NCI-H146 treated with DMSO at 0.1 percent for 48 hours (cell line): ENCODE results near the gene PRUNE1.

Source experiments
- DNase-seq: peaks from one replicate; lab custom pipeline; 2025; ENCODE audit not compliant: unreplicated experiment; lab: John Stamatoyannopoulos, UW

PRUNE1 gene

DNA sequence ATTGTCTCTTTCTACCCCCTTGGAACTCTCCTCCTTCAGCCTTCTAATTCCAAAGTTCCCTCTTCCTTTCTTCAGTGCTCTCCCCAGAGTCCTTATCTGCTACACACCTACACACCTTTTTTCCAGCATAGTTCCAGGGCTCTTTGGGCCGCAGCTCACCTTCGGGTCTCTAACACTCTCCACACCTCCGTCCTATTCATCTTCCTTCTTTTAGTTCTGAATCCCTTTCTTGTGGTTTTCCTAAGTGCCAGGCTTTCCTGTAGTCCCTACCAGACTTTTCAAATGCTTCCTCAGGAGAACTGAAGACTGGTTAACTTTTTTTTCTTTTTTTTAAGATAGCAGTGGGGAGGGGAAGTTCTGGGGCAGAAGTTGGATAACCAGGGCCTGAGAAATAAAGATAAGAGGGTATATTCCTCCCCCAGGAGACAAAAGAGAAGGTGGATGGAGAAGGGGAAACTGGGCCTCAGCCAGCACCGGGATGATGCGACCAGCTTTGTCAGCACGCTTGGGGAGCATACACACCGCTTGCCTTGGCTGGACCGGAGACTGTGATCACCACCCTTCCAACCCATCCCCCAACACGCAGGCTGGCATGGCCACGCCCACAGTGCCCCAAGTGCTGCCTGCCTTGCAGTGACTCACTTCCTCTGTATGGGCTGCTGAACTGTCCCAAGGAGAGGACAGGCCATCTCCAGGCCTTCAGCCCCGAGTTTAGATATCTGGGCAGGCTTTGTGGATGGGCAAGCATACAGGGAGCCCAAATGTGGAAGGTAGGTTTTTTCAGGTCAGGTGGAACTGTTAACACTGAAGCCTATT is 31.2 kb upstream of the PRUNE1 start:
- no peak for DNase-seq

DNA sequence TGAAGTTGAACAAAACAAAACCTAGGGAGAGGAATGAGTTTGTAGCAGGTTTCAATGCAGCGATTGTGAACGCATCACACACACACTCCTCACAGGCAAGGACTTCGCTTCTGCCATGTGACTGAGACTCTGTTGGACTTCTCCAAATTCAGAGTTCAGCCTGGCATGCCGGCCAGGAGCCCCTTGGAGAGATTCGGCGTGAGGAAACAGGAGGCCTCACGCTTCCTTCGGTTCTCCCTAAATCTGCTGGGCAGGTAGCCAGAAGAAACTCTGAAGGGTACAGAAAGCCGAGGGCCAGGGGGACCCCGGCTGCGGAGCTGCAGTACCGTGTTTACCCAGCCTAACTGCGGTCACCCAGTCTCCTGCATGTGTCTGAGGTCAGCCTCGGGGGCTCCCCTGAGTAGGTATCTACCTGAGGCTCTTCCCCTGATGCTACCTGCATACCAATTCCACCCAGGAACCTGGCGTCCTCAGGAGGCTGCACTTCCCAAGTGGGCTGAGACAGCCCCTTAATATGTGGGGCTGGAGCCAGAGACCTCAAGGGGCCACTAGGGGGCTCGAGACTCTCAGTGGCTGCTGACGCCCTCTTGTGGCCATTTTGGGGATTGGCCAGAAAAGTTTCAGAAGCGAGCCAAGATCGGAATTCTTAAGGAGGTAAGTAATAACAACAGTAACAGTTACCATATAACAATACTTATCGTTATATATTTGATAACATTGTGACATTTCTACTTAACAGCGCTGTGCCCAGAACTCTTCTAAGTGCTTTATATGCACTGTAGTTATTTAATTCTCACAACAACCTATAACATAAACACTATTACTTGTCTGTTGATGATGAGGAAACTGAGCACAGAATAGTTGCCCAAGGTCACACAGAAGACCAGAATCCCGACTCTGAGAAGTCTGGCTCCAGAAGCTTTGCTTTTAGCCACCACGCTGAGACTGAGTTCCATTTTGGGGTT is 28.9 kb upstream of the PRUNE1 start:
- peak; percentile 69 for DNase-seq

DNA sequence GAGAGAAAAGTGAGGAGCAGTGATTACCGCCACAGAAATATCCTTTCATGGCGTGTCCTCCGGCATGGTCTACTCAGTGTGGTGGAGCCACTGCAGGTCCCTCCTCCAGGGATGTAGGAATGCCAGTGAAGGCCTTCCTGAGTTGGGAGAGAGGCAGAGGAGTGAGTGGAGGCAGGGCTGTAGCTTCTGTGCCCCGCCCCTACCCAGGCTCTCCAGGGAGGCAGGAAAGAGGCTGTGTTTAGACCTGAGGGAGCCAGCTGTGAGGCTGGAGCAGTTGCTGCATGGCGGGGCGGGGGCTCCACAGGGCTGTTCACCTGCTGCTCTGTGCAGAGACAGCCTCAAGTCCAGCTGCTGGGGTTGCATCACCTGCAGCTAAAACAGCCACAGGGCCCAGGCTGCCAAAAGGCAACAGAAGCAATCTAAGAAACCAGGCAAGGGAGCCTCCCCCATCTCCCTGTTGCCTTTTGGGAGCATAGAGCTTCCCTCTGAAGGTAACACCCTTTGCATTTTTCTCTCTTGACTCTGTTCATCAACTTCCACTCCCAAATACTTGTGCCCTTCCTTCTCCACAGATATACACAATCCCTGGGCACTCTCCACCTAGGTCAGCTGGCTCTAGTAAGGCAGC is 27.0 kb upstream of the PRUNE1 start:
- DNase-seq, result peak; percentile 89

DNA sequence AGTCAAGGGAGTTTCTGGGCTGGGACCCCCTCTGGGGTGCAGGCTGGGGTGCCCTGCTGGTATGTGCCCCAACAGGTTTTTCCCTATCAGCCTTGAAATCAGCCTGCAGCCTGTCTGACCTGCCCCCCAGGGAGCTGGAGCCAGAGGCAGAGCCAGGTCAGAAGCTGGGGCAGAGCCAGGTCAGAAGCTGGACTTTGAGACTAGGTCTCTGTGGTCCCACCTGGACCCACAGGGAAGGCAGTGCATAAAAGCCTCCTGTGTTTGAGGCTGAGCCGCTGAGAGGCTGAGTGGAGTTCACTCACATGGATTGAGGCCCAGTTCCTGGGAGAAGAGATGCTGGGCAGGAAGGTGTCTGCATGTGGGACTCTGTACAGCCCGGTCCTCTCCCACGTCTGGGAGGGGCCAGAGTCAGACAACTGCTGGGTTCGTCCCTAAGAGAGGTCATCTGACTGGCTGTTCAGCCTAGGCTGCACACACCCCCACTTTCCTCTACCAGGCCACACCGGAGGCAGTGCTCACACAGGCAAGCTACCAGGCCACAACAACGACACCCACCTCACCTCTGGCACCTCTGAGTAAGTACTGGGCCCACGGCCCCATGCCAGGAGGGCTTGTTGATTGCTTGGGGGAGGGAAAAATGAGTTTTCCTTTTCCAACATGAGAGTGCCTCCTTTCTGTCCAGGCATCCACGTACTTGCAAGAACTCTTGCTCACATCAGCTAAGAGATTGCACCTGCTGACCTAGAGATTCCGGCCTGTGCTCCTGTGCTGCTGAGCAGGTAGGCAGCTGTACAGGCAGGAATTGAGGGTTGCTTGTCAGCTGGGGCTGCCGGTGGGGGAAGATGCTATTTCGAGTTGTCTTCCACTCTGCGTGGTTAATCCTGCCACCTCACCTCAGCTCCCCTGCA is 26.2 kb upstream of the PRUNE1 start, which contains the start of gene ANXA9:
TSS of gene ANXA9 (plus strand) at position 488 of the 908 bp plus-strand sequence. CDS start 814 bp downstream, outside the sequence.
- peak; percentile 41 for DNase-seq

DNA sequence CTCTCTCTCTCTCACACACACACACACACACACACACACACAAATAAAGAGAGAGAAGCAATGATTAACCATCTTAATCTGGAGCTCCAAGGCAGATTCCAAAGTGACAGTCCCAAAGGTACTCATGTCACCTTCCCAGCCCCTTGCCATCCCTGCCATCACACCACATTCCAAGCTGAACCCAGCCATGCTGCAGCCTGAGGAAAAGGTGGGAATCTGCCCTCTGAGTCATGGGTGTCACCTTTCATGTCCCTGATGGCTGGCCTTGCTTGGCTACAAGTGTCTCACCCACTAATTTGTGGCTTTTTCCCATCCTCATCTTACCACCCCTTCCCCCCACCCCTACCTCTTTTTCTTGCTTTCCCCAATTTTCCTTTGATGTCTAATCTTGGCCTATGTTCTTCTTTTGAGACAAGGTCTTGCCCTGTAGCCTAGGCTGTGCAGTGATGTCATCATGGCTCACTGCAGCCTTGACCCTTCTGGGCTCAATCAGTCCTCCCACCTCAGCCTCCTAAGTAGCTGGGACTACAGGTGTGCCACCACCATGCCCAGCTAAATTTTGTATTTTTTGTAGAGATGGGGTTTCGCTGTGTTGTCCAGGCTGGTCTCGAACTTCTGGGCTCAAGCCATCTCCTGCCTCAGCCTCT is 22.9 kb upstream of the PRUNE1 start:
- DNase-seq, result no peak

DNA sequence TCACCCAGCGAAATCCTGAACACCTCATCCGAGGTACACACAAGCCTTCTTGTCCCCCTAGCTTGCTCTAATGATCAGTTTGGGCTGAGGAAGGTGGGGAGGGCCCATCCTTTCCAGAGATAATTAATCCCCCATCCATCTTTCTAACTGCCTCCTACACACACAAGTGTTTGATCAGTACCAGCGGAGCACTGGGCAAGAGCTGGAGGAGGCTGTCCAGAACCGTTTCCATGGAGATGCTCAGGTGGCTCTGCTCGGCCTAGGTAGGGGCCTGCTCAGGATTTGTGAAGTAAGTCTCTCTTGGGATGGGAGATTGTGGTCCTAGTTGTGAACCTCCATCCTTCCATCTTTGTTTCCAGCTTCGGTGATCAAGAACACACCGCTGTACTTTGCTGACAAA is 20.3 kb upstream of the PRUNE1 start:
- DNase-seq, result no peak

DNA sequence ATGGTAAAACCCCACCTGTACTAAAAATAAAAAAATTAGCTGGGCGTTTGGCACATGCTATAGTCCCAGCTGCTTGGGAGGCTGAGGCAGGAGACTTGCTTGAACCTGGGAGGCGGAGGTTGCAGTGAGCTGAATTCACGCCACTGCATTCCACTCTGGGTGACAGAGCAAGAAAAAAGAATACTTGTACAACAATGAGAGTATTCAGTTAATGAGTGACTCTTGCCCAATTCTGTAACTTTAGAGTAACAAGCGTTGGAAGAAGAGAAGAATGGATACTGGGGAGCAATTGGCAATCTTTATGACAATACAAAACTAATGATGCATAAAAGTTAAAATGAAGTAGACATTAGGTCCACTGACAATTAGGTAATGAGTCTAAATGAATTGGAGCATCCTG is 15.6 kb upstream of the PRUNE1 start:
- DNase-seq, result no peak

DNA sequence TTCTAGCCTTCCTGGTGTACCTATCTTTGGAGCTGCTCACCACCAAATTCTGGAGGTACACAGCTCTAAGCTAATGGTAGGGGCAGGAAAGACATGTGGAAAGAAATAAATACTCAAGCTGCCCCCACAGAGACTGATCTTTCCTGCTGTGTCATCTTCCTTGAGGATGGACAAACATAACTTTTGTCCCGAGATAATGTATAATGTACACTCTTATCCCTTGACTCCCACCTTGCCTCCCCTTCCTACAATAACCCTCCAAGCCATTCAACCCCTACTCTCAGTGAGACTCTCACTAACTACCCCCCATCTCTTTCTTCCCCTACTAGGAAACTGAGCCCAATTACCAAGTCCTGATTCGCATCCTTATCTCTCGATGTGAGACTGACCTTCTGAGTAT is 14.0 kb upstream of the PRUNE1 start:
- no peak for DNase-seq

DNA sequence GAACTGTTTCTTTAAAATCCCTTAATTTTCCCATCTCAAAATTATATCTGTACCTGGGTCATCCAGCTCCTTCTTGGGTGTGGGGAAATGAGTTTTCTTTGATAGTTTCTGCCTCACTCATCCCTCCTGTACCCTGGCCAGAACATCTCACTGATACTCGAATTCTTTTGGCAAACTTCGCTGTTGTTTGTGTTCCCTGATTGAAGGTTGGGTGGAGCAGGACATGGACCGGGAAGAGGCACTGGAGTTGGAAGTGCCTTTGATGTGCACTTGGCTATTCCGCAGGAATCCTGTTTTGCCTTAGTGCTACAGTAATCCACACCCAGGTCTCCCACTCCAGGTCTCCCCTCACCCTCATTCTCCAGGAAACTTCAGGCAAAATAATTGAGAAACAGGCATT is 12.8 kb upstream of the PRUNE1 start:
- no peak for DNase-seq

DNA sequence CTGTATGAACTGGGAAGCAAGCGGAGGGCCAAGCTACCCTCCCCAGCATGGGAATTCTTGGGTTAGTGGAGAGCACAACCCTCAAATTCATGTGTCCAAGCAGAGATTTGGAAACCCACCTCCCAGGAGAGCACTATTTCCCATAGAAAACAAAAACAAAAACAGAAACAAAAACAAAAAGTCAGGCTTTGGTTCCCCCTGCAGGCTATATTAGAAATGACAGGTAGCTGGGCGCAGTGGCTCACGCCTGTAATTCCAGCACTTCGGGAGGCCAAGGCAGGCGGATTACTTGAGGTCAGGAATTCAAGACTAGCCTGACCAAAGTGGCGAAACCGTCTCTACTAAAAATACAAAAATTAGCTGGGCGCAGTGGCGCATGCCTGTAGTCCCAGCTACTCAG is 12.4 kb upstream of the PRUNE1 start:
- no peak for DNase-seq

DNA sequence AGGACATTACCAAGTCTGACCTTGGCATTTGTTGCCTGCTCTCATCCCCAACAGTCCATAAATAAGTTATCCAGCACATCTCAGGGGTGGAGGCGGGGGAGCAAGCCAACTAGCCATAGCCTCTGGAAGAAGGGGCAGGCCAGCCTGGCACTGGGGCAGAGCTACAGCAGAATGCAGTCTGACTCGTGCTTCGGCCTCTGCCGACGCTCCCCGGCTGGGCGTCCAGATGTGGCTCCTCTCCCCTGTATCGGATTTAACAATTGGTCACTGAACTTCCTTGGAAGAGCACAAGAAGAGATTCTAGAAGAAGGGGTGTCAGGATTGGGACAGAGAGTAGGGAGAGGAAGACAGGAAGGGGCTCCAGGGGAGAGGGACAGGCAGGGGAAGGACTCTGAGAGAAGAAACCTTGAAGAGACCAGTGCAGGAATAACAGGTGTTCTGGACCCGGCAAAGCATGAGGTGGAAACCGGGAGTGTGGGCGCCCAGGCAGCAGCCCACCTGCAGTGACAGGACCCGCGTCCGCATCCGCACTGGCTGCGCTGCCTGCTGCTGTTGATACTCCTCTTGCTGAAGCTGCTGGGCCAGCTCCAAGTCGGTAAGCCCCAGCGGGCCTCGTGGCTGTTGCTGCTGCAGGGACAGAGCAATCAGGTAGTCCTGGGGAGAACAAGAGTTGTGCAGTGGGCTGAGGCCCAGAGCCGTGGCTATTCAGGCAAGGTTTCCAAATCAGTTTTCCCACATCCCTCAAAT is 10.9 kb upstream of the PRUNE1 start:
- DNase-seq, result no peak

DNA sequence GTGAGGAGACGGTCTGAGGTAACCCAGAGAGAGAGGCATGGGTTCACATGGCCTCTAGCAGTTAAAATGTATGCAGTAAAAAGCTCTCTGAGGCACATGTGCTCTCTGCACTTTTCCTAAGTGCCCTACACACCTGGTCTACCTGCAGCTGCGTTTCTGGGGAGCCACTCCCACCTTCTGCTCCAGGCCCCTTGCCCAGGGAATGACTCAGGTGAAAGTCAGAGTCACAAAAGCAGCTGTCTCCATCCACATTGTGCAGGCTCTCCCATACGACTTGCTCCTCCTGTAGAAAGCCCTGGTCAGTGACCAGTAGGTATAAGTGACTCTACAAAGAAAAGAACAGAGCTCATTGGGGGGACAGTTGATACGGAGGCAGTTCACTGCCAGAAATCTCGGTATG is 10.3 kb upstream of the PRUNE1 start:
- no peak for DNase-seq

DNA sequence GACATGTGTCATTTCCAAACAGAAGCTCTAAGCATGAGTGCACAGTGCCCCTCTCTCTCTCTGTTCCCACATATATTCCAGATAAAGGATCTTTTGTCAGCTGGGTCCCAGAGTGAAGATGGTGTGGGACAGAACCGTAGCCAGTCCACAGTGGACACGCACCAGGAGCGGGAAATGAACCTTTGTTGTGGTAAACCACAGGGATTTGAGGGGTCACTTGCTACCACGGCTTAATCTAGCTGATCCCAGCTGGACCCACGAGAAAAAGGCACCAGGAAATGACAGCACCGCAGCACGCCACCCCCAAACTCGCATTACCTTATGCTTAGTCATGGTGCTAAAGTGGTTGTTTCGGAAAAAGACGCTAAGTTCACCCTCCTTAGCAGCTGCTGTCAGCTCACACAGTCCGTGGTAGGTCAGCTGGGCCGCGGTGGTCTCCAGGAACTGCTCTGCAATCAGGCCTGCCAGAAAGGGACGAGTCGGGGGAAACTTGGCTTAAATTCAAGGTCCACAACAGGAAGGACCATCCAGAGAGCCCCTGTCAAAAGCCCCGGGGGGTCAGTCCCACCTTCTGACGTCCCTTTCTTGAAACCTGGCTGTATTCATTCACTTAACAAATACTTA is 9.1 kb upstream of the PRUNE1 start:
- no peak for DNase-seq

DNA sequence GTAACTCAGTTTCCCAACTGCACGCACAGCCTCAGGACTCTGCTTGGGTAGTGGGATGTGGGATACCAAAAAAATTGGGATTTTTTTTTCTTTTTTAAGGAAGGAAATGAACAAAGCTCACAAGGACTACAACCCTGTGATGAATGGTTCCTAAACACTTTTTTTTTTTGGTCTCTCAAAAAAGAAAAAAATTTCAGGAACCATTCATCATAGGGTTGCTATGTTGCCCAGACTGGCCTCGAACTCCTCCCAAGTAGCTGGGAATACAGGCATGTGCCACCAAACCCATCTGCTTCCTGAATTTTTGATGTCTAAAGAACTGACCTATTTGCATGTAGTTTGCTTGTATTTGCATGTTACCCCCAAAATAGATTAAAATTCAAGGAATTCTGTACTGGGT is 8.3 kb upstream of the PRUNE1 start:
- no peak for DNase-seq

DNA sequence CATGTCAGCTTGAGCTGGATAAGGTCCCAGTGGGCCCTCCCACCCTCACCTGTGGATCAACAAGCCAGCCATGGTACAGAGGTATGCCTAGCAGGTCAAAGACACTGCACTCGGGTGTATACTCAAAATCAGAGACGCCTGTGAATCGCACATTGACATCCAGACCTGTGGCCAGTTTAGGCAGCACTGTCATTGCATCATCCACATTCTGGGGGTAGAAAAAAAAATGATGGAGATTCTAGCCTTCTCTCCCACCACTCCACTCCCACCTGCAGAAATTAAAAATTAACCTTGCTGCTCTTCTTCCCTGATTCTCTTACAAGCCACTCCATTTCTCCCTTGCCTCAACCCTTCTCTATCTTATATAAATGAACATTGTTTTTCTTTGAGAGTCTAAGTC is 7.8 kb upstream of the PRUNE1 start:
- no peak for DNase-seq

DNA sequence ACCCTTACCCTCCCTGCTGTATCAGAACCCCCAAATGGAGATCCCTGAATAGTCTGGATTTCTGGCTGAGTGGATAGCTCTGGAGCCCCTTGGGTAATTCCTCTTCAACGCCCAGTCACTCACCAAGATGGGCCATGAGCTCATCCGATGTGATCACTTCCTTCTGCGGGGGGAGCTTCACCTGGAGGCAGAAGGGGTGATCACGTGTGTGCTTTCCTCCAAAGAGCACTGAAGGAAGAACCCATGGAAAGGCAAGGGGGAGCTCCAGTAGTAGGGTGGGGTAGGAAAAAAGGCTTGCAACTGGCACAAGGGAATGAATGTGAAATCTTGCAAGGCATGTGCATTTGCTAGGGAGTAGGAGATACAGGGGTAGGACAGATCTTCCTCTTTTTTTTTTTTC is 6.6 kb upstream of the PRUNE1 start:
- DNase-seq, result no peak

DNA sequence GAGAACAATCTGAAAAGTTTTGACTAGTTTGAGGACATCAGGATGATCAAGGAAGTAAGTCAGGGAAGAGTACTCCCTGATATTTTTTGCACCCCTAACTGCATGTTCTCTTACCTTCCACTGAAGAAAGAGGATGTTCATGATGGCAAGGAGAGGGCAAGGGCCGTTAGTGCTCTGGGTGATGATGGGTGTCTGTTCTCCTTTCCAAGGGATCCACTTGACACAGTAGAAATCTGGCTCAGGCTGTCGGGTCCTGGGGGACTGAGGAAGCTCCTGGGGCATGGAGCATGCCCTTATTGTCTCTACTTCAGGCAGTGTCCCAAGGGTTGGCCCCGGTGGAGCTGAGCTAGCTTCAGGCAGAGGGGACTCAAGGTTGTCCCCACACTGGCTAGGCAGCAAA is 6.2 kb upstream of the PRUNE1 start:
- DNase-seq, result no peak

DNA sequence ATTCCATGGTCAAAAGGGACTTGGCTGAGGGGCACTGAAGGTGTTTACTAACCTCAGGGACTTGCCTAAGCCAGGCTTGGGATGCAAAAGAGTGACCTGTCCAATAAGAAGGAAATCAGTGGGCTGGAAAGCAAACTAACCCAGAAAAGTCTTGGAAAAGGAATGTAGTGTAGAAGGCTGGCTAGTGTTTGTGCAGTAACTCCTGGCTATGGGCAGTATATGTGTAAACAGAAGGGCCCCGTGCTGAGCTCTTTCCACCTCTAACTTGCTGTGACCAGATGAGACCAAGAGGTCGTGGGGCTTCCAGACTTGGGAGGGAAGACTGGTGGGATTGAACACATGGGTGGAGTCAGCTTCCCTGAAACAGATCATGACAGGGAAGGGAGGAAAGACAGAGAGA is 5.6 kb upstream of the PRUNE1 start:
- no peak for DNase-seq

DNA sequence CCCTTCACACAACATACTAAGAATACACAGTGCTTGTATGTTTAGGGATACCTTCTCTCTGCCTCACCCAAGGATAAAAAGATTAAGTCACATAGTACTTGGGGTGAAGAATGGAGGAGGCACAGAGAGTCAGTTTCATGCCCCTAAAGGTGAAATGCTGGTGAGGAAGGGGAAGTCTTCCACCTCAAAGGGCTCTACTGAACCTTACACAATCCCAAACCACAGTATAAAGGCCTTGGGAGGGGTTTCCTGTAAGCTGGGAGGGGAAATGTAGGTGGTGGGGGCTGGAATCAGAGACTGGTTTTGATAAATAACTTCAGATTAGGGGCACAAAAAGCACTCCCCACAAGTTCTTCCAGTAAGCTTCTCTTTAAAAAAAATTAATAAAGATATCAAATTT is 5.1 kb upstream of the PRUNE1 start:
- DNase-seq, result no peak
